Esophagus muscularis mucosa (tissue), 4 donors: ENCODE measurements around the gene DHRS3.

Experiments
- EP300 ChIP-seq: sonication (generic); formaldehyde crosslinking; IDR thresholded peaks from one replicate; pipeline ENCODE4 v1.6.1; 2017; ENCODE audit warnings: antibody characterized with exemption
- POLR2A ChIP-seq: fragments of 450-650 bp; IDR thresholded peaks from one replicate; pipeline ENCODE4 v1.6.1; 2017; ENCODE audit warnings: antibody characterized with exemption, moderate library complexity, mild to moderate bottlenecking, low read depth
- POLR2AphosphoS5 ChIP-seq, 2 donors: sonication (generic); formaldehyde crosslinking; IDR thresholded peaks; one replicate each; pipeline ENCODE4 v1.6.1; 2017; ENCODE audit warnings: antibody characterized with exemption in 2 of 2
- TF ChIP-seq, protein P1 (sequence below), 3 experiments: fragments of 200-600 bp in 2 of 3; fragments of 450-650 bp in 1 of 3; sonication (generic) in 2 of 3; IDR thresholded peaks; one replicate each; pipeline ENCODE4 v1.5.1; 2017 to 2019; ENCODE audit warnings: antibody characterized with exemption in 3 of 3, mild to moderate bottlenecking in 2 of 3, moderate library complexity in 1 of 3

DNA sequence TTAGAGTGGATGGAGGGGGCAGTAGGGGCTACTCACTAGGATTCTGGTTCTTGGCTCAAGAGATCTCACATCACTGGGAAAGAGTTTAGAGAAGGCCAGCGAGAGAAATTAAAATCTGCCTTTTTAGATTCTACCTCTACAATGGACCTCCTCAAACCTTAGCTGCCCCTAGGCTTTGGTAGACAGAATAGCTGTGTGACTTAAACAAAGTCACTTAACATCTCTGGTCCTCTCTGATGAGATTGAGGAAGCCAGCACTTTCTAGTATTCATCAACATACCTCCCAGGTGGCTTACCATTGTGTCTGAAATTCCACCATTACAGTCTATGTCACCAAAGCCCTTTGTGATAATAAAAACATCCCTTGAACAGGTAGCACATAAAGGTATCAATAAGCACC, 44.5 kb upstream of the DHRS3 start:
- TF ChIP-seq, protein P1, sequence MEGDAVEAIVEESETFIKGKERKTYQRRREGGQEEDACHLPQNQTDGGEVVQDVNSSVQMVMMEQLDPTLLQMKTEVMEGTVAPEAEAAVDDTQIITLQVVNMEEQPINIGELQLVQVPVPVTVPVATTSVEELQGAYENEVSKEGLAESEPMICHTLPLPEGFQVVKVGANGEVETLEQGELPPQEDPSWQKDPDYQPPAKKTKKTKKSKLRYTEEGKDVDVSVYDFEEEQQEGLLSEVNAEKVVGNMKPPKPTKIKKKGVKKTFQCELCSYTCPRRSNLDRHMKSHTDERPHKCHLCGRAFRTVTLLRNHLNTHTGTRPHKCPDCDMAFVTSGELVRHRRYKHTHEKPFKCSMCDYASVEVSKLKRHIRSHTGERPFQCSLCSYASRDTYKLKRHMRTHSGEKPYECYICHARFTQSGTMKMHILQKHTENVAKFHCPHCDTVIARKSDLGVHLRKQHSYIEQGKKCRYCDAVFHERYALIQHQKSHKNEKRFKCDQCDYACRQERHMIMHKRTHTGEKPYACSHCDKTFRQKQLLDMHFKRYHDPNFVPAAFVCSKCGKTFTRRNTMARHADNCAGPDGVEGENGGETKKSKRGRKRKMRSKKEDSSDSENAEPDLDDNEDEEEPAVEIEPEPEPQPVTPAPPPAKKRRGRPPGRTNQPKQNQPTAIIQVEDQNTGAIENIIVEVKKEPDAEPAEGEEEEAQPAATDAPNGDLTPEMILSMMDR (IDR thresholded peaks at IDR 0.05), result no peak
- no peak for TF ChIP-seq POLR2A
- TF ChIP-seq POLR2AphosphoS5 (IDR thresholded peaks at IDR 0.05), result no peak
- TF ChIP-seq EP300, result no peak
